Suprapubic skin (tissue), 3 donors: ENCODE results near the gene PRSS1.

Experiments
- POLR2A ChIP-seq, 2 donors: fragments of 450-650 bp; IDR thresholded peaks; one replicate each; pipeline ENCODE4 v1.6.1; 2017; ENCODE audit warnings: antibody characterized with exemption in 2 of 2, mild to moderate bottlenecking in 2 of 2, moderate library complexity in 2 of 2
- TF ChIP-seq, protein P1 (sequence below), 2 donors: fragments of 200-600 bp in 1 of 2; fragments of 450-650 bp in 1 of 2; sonication (generic) in 1 of 2; IDR thresholded peaks; one replicate each; pipeline ENCODE4 v1.5.1; 2016 to 2019; ENCODE audit warnings: antibody characterized with exemption in 2 of 2, mild to moderate bottlenecking in 1 of 2, moderate library complexity in 1 of 2

DNA sequence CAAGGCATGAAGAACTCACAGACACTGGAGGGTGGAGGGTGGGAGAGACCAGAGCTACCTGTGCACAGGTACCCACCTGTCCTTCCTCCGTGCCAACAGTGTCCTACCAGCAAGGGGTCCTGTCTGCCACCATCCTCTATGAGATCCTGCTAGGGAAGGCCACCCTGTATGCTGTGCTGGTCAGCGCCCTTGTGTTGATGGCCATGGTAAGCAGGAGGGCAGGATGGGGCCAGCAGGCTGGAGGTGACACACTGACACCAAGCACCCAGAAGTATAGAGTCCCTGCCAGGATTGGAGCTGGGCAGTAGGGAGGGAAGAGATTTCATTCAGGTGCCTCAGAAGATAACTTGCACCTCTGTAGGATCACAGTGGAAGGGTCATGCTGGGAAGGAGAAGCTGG is 43.3 kb downstream of the PRSS1 start:
- TF ChIP-seq, protein P1, sequence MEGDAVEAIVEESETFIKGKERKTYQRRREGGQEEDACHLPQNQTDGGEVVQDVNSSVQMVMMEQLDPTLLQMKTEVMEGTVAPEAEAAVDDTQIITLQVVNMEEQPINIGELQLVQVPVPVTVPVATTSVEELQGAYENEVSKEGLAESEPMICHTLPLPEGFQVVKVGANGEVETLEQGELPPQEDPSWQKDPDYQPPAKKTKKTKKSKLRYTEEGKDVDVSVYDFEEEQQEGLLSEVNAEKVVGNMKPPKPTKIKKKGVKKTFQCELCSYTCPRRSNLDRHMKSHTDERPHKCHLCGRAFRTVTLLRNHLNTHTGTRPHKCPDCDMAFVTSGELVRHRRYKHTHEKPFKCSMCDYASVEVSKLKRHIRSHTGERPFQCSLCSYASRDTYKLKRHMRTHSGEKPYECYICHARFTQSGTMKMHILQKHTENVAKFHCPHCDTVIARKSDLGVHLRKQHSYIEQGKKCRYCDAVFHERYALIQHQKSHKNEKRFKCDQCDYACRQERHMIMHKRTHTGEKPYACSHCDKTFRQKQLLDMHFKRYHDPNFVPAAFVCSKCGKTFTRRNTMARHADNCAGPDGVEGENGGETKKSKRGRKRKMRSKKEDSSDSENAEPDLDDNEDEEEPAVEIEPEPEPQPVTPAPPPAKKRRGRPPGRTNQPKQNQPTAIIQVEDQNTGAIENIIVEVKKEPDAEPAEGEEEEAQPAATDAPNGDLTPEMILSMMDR (IDR thresholded peaks at IDR 0.05): no peak
- TF ChIP-seq POLR2A (IDR thresholded peaks at IDR 0.05): no peak
